NCI-H1048 (cell line): ENCODE data around the gene HERC2.

Source experiments
- DNase-seq: peaks from one replicate; lab custom pipeline; 2025; lab: John Stamatoyannopoulos, UW

HERC2 gene

GRCh38 chr15:28112101-28112760 is 209.7 kb downstream of the HERC2 start:
- DNase-seq = no peak

DNA sequence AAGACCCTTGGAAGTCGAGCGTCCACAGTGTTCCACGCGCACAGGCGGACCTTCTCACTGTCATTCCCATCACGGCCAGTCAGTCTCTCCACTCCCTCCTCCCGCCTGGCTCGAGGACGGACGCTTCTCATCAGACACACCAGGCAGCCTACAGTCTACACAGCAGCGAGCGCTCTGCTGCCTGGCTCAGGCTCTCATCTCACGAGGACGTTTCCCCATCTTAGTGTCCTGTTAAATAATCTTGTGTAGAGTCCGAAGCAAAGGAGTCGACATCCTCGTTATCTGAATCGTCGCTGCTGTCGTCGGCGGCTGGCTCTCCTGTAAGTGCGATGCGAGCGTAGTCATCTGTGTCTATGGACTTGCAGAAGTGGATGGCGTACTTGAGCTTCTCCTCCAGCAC is 210.4 kb downstream of the HERC2 start:
- no peak for DNase-seq

- DNase-seq = no peak
Measured at GRCh38 chr15:28110481-28110881, 211.5 kb downstream of the HERC2 start.

DNA sequence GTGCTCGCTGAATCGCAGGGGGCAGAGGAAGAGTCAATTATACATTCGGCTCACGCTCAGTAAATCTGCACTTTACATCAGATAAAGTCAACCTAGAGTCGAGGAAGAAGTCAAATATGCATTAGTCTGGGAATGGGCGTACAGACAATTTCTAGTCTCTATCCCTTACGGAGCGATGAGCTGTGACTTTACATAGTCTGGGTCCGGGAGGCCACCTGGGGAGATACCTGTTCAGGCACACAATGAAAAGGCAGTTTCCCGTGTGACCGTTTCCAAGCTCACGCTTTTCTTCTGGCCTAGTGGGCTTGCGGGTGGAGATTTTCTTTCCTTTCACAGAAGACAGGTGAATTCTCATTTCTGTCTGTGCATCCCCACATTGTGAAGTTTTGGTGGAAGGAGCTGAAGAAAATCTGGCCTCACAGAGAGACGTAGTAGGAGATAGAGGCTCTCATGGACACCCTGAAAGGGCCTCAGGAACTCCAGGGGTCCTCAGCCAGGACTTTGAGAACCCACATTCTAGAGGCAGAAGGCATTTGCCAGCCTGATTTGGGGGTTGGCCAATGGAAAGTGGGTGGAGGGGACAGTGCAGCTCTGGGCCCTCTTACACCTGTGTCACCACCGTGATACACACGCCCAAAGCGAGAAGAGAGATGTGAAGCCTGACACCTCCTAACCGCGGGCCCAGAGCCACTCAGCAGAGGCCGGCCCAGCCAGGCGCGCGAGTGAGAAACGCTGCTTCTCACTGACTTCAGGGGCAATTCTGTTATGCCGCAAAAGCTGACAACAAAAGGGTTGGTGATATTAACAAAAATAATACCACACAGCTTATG is 212.1 kb downstream of the HERC2 start:
- DNase-seq = no peak

GRCh38 chr15:28107904-28108275 is 214.1 kb downstream of the HERC2 start:
- DNase-seq = no peak

DNA sequence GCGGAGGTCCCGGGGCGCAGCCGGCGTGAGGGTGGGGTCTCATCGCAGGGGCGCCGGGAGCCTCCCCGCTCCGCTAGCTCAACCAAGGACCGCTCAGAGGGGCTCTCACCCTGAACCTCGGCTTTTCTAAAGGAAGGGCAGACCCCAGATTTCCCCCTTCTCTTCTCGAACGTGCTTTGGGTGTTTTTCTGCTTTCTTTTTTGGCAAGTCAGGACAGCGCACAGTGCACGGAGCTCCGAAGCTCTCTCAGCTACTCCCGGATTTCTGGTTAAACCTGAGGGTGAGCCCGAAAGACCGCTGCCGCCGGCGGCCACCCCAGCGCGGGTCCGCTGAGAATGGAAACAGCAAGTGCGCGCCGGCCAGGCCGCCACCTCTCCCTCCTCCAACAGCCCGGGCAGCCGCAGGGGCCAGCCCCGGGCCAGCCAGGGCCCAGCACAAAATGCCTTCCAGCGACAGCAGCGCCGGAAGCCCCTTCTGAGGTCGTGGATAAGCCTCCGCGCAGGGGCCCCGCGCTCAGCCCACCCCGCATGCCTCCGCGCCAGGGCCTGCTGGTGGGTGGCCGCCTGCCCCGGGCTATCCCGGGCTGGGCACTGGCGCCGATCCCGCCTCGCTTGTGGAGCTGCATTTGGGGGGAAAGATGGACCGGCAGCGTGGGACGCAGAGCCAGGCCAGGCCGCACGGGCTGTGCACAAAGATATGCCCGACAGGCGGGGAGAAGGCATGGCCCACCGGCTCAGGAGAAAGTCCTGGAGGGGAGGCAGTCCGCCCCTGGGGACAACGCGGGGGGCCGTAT is 214.7 kb downstream of the HERC2 start:
- DNase-seq = no peak

DNA sequence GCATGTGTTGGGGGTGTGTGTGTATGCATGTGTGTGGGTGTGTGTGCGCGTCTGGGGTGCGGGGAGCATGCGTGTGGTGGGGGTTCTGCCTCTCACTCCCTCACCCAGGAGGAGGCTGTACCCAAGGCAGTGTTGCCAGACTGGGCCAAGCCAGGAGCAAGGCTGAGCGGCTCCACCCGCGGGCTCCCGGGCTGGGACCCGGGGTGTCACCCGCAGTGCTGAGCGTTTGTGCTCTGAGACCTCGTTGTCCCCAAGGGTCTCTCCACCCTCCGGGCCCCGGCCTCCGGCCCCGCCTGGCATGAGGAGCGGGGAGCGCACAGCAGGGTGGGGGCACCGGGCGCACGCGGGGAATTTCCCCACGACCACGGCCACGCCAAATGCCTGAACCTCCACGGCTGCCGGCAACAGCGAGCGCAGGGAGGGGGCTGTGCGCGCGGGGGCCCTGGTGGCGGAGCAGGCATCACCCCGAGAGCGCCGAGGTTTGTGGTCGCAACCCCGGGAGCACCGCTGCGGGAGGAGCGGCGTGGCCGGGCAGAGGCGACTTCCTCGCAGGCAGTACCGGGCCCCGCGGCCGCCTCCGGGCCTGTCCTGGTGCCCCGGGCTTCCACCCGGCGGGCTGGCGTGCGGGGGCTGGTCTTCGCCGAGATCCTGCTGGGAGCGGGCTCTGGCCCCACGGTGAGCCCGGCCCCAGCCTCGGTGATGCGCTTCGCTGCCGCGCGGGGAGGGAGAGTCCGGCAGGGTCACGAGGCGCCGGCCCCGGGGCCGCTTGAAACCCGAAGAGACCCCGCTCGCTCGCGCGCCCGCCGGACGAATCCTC is 215.5 kb downstream of the HERC2 start:
- no peak for DNase-seq

DNA sequence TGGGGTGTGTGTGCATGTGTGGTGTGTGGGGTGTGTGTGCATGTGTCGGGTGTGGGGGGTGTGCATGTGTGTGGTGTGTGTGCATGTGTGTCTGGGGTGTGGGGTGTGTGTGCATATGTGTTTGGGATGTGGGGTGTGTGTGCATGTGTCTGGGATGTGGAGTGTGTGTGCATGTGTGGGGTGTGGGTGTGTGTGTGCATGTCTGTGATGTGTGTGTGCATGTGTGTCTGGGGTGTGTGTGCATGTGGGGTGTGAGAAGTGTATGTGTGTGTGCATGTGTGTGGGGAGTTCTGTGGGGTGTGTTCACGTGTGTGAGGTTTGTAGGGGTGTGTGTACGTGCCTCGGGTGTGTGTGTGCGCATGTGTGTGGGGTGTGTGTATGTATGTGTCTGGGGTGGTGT is 216.2 kb downstream of the HERC2 start:
- DNase-seq = no peak

DNA sequence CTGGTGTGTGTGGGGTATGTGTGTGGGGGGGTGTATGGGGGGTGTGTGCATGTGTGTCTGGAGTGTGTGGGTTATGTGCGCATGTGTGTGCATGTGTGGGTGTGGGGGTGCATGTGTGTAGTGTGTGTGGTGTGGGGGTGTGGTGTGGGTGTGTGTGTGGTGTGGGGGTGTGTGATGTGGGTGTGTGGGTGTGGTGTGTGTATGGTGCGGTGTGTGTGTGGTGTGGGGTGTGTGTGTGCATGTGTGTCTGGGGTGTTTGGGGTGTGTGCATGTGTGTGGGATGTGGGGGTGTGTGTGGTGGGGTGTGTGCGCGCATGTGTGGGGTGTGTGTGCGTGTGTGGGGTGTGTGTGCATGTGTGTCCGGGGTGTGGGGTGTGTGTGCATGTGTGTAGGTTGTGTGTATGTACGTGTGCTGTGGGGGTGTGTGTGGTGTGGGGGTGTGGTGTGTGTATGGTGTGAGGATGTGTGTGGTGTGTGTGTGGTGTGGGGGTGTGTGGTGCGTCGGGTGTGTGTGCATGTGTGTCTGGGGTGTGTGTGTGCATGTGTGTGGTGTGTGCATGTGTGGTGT is 216.7 kb downstream of the HERC2 start:
- DNase-seq = no peak

DNA sequence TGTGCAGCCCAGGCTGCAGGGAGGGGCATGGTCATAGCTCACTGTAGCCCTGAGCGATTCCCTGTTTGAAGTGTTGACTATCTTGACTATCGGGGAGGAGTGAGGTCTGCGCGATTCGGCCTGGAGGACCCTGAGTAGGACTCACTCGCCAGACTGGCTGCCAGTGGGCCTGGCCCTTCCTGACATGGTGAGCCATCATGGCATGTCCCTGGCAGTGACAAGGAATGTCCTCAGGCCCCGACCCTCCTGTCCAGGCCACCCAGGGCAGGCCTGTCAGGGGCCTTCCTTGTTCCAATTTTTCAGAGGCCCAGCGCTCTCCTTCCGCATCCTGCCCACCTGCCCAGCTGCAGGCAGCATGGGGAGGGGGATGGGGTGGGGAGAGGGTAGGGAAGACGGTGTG is 217.7 kb downstream of the HERC2 start:
- DNase-seq = no peak

DNA sequence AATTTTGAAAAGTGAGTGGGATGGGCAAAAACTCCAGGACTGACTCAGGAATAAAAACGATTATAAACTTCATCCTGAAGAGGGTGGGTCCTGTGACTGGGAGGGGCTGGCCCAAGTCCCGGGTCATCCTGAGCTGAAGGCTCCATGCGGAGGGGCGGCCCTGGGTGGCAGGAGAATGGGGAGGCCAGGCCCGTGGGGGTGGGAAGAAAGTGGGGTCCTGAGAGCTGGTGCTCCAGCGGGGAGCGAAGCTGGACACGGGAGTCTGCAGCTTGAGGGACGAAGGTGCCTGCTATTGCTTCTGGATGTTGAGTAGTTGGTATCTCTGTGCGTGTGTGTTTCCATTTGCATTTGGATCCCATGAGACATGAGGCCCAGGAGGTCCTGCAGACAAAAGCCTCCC is 218.1 kb downstream of the HERC2 start:
- no peak for DNase-seq

GRCh38 chr15:28101983-28102441 is 220.0 kb downstream of the HERC2 start:
- DNase-seq = no peak

GRCh38 chr15:28101201-28101600 is 220.8 kb downstream of the HERC2 start:
- no peak for DNase-seq

- no peak for DNase-seq
Measured at GRCh38 chr15:28100516-28101195, 221.3 kb downstream of the HERC2 start.

GRCh38 chr15:28099555-28100140 is 222.3 kb downstream of the HERC2 start:
- DNase-seq = no peak

GRCh38 chr15:28098766-28099554 is 223.0 kb downstream of the HERC2 start, which contains the start of gene OCA2:
TSS of gene OCA2 (minus strand) at chr15:28099315. CDS start at chr15:28081874, 17,441 bp downstream.
- DNase-seq = peak; percentile 55

DNA sequence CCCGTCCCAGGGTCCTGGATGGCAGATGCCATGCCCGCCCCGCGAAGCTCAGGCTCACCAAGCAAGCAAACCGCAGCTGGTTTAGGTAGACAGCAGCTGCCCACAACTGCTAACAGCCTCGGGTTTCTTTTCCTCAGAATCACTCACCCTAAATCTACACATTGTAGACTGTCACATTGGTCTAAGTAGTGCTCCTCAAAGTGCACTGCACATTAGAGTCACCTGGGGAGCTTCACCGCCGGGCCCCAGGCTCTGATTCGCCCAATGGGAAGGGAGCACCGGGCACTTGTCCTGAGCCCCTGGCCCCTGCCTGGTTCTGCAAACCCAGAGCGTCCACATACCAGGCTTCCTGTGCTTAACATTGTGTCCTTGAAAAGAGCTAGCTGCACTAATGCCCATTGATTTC is 223.6 kb downstream of the HERC2 start:
- no peak for DNase-seq

DNA sequence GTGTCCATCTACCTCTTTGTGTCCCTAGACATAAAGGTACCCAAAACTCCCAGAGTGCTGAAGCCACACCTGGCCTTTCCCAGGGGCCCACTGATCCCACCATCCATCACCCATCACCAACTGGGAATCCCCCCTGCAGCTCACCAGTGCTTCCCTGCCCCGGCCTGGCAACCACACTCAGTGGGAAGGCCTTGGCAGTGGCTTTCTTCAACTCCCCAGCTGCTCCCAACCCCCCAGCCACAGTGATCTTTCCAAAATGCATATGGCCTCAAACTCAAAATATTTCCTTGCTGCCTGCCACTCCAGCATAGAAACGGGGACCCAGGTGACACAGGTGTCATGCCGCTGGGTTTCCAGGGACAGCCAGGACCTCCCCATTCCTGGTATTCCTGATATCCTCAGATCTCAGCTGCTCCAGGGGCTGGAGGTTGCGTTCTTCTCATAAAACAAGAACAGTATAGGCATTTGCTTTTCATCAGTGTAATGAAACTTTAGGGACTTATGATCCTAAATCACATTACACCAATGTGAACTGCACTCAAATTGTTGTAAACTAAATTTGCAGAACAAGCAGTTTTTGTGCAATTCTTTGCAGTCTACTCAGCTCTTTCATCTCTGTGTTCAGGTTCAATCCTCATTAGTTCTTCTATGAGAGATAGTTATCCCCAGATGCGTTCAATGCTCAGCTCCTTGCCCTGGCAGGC is 224.2 kb downstream of the HERC2 start:
- no peak for DNase-seq
